ENCODE results near the gene KCNQ4.

KCNQ4 gene

GRCh38 chr1:40842207-40842606, 58.6 kb downstream of the KCNQ4 start:
- DNase-seq, result no peak

- no peak for DNase-seq
Measured at GRCh38 chr1:40842691-40843090, 59.1 kb downstream of the KCNQ4 start.

- DNase-seq, result no peak
Measured at GRCh38 chr1:40844079-40844478, 60.5 kb downstream of the KCNQ4 start.

- DNase-seq, result no peak
Measured at GRCh38 chr1:40844887-40845878, 61.6 kb downstream of the KCNQ4 start.

- no peak for DNase-seq
Measured at GRCh38 chr1:40845895-40846294, 62.3 kb downstream of the KCNQ4 start.

- no peak for DNase-seq
Measured at GRCh38 chr1:40847023-40847745, 63.6 kb downstream of the KCNQ4 start.

- DNase-seq, result no peak
Measured at GRCh38 chr1:40848530-40849189, 65.1 kb downstream of the KCNQ4 start.

GRCh38 chr1:40849801-40850592, 66.4 kb downstream of the KCNQ4 start:
- DNase-seq, result no peak

GRCh38 chr1:40851643-40852042, 68.1 kb downstream of the KCNQ4 start:
- DNase-seq, result no peak

- DNase-seq, result no peak
Measured at GRCh38 chr1:40853113-40853884, 69.7 kb downstream of the KCNQ4 start.

- DNase-seq, result no peak
Measured at GRCh38 chr1:40853885-40854170, 70.2 kb downstream of the KCNQ4 start.

GRCh38 chr1:40855513-40855912, 71.9 kb downstream of the KCNQ4 start:
- DNase-seq, result no peak

- no peak for DNase-seq
Measured at GRCh38 chr1:40856116-40856515, 72.5 kb downstream of the KCNQ4 start.

GRCh38 chr1:40856656-40857302, 73.2 kb downstream of the KCNQ4 start:
- no peak for DNase-seq

- no peak for DNase-seq
Measured at GRCh38 chr1:40857737-40858136, 74.2 kb downstream of the KCNQ4 start.

GRCh38 chr1:40858856-40859416, 75.3 kb downstream of the KCNQ4 start:
- no peak for DNase-seq

- no peak for DNase-seq
Measured at GRCh38 chr1:40860706-40861223, 77.2 kb downstream of the KCNQ4 start.

GRCh38 chr1:40861224-40862003, 77.8 kb downstream of the KCNQ4 start:
- no peak for DNase-seq

- DNase-seq, result no peak
Measured at GRCh38 chr1:40862008-40862863, 78.6 kb downstream of the KCNQ4 start, which contains the start of gene CITED4. TSS of gene CITED4 (minus strand) at chr1:40862363. CDS start at chr1:40862127, 236 bp downstream.

All from SHP77 treated with DMSO at 0.1 percent for 48 hours (cell line).